SK-N-MC (cell line): ENCODE data around the gene PRPF6.
A peak's percentile ranks its signal among the peaks of the same experiment; 100 is the strongest.

Experiments used
- DNase-seq: peaks from one replicate; pipeline ENCODE4 v3.0.0-alpha.2; 2011; ENCODE audit warnings: low read depth, low spot score
- H3K27ac ChIP-seq: fragments of 200-600 bp; sonication (generic); 2 replicates; pipeline ENCODE4 v1.5.1; 2016; ENCODE audit warnings: mixed run types
- H3K36me3 ChIP-seq: fragments of 200-600 bp; sonication (generic); 2 replicates; pipeline ENCODE4 v1.6.1; 2017; ENCODE audit warnings: antibody characterized with exemption, low read length, mixed read lengths; ENCODE audit not compliant: insufficient read depth
- H3K4me3 ChIP-seq: fragments of 200-600 bp; sonication (generic); 2 replicates; pipeline ENCODE4 v1.5.1; 2016
- H3K9ac ChIP-seq: fragments of 200-600 bp; sonication (generic); 2 replicates; pipeline ENCODE4 v1.8.0; 2017; ENCODE audit warnings: mixed run types, mixed read lengths; ENCODE audit not compliant: insufficient read length
- H3K9me3 ChIP-seq: fragments of 200-600 bp; sonication (generic); 2 replicates; pipeline ENCODE4 v1.6.1; 2017; ENCODE audit warnings: low read depth, mild to moderate bottlenecking, antibody characterized with exemption, low read length, moderate library complexity, mixed read lengths
- EZH2 ChIP-seq: fragments of 200-600 bp; sonication (generic); IDR thresholded peaks from one replicate; pipeline ENCODE4 v1.6.1; 2017; ENCODE audit warnings: antibody characterized with exemption
- FOXP2 ChIP-seq: optimal IDR thresholded peaks from 2 replicates; pipeline ENCODE3; 2011; ENCODE audit warnings: mild to moderate bottlenecking, moderate library complexity; ENCODE audit not compliant: insufficient read depth; ENCODE audit errors: extremely low read length, control extremely low read depth
- POLR2AphosphoS5 ChIP-seq: IDR thresholded peaks from 2 replicates; pipeline ENCODE4 v1.6.1; 2012; ENCODE audit warnings: mild to moderate bottlenecking, low read depth, low read length, borderline replicate concordance

PRPF6 gene

GRCh38 chr20:64077876-64078551 lies 97.1 kb downstream of the PRPF6 start:
- TF ChIP-seq EZH2: no peak
- TF ChIP-seq FOXP2: no peak
- no peak for TF ChIP-seq POLR2AphosphoS5
- Histone ChIP-seq H3K4me3 (peak overlapping the region; percentile 91; the same call in 1 of the 2 replicates), H3K9ac (no peak overlapping the region), H3K36me3 (no peaks in the 10 kb centered on the region), H3K27ac (no peak overlapping the region), H3K9me3 (no peaks in the 10 kb centered on the region)
- no peak for DNase-seq

GRCh38 chr20:64078934-64079272 lies 98.0 kb downstream of the PRPF6 start:
- Histone ChIP-seq H3K36me3 (no peaks in the 10 kb centered on the region), H3K4me3 (peak overlapping the region; percentile 91), H3K27ac (no peak overlapping the region), H3K9ac (peak overlapping the region; percentile 85), H3K9me3 (no peaks in the 10 kb centered on the region)
- no peak for DNase-seq
- TF ChIP-seq FOXP2: no peak
- no peak for TF ChIP-seq EZH2
- no peak for TF ChIP-seq POLR2AphosphoS5

GRCh38 chr20:64079273-64080012 lies 98.5 kb downstream of the PRPF6 start, which contains the start of gene RGS19:
TSS of gene RGS19 (minus strand) at chr20:64079518. CDS start at chr20:64076886, 2,632 bp downstream.
- Histone ChIP-seq H3K9ac (peak within 1 kb of the TSS; percentile 85), H3K4me3 (peak within 1 kb of the TSS; percentile 91), H3K9me3 (no peaks in the 10 kb centered on the region), H3K36me3 (no peaks in the 10 kb centered on the region), H3K27ac (no peak within 1 kb of the TSS)
- no peak for DNase-seq
- TF ChIP-seq POLR2AphosphoS5: no peak
- TF ChIP-seq FOXP2: no peak

GRCh38 chr20:64080013-64080812 lies 99.3 kb downstream of the PRPF6 start, which contains the start of gene OPRL1:
TSS of gene OPRL1 (plus strand) at chr20:64080082. CDS start at chr20:64092721, 12,639 bp downstream.
- DNase-seq: no peak
- Histone ChIP-seq H3K36me3 (no peaks in the 10 kb centered on the region), H3K4me3 (peak within 1 kb of the TSS; percentile 91), H3K27ac (no peak within 1 kb of the TSS), H3K9ac (peak within 1 kb of the TSS; percentile 85), H3K9me3 (no peaks in the 10 kb centered on the region)
- TF ChIP-seq POLR2AphosphoS5 (no peak), EZH2 (no peak), FOXP2 (no peak)

- Histone ChIP-seq H3K36me3 (no peaks in the 10 kb centered on the region), H3K4me3 (no peak overlapping the region)
Measured at GRCh38 chr20:64080813-64081623, 100.1 kb downstream of the PRPF6 start.

GRCh38 chr20:64081624-64081964 lies 100.7 kb downstream of the PRPF6 start:
- no peak for TF ChIP-seq POLR2AphosphoS5
- no peak for TF ChIP-seq FOXP2
- TF ChIP-seq EZH2: no peak
- H3K9me3 ChIP-seq: no peaks in the 10 kb centered on the region
- DNase-seq: no peak
- no peak overlapping the region for H3K9ac ChIP-seq
- no peak overlapping the region for H3K27ac ChIP-seq
- no peaks in the 10 kb centered on the region for H3K36me3 ChIP-seq
- H3K4me3 ChIP-seq: no peak overlapping the region

More at GRCh38 chr20:64080813-64081623, 100.1 kb downstream of the PRPF6 start:
- DNase-seq: no peak
- no peak overlapping the region for H3K9ac ChIP-seq
- no peaks in the 10 kb centered on the region for H3K9me3 ChIP-seq
- no peak overlapping the region for H3K27ac ChIP-seq
- TF ChIP-seq EZH2 (no peak), POLR2AphosphoS5 (no peak), FOXP2 (no peak)

GRCh38 chr20:64082126-64082731 lies 101.3 kb downstream of the PRPF6 start:
- no peak overlapping the region for H3K4me3 ChIP-seq
- no peak for DNase-seq
- H3K27ac ChIP-seq: no peak overlapping the region
- TF ChIP-seq FOXP2 (no peak), EZH2 (no peak), POLR2AphosphoS5 (no peak)
- H3K9ac ChIP-seq: no peak overlapping the region
- H3K36me3 ChIP-seq: no peaks in the 10 kb centered on the region
- H3K9me3 ChIP-seq: no peaks in the 10 kb centered on the region
